NCI-H2196 (cell line): ENCODE results near the gene EFCAB8.

Experiments used
- DNase-seq: peaks from one replicate; lab custom pipeline; 2025; ENCODE audit not compliant: unreplicated experiment; lab: John Stamatoyannopoulos, UW

The EFCAB8 gene

GRCh38 chr20:32858701-32859372 lies at the start of gene EFCAB8:
Gene EFCAB8 (plus strand): TSS chr20:32858923. CDS start chr20:32863793, 4,870 bp downstream.
- DNase-seq = no peak

DNA sequence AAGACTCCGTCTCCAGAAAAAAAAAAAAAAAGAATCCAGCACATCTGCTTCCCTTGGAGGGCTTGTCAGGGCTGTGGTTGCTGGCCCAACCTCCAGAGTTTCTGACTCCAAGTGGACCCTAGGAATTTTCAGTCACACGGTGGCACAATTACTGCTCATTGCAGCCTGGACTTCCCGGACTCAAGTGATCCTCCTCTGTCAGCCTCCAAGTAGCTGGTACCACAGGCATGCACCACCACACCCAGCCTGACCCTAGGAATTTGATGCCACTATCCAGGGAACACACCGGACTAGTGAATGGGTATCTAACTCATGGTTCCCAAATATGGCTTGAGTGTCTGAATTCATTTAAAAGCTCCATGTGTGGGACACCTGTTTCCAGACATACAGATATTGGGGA lies 48.8 kb upstream of the EFCAB8 start:
- no peak for DNase-seq

- no peak for DNase-seq
Observed at GRCh38 chr20:32810941-32811340, 47.8 kb upstream of the EFCAB8 start.

DNA sequence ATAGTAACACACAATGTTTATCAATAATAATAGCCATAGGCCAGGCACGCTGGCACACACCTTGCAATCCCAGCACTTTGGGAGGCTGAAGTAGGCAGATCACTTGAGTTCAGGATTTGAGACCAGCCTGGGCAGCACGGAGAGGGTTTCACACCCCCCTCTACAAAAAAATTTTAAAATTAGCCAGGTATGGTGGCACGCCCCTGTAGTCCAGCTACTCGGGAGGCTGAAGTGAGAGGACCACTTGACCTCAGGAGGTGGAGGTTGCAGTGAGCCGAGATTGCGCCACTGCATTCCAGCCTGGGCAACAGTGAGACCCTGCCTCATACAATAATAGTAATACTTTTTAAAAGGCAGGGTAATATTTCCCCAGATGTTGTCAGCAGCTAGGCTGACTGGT lies 46.8 kb upstream of the EFCAB8 start:
- no peak for DNase-seq

- peak; percentile 85 for DNase-seq
Observed at GRCh38 chr20:32819992-32820697, 38.6 kb upstream of the EFCAB8 start.

DNA sequence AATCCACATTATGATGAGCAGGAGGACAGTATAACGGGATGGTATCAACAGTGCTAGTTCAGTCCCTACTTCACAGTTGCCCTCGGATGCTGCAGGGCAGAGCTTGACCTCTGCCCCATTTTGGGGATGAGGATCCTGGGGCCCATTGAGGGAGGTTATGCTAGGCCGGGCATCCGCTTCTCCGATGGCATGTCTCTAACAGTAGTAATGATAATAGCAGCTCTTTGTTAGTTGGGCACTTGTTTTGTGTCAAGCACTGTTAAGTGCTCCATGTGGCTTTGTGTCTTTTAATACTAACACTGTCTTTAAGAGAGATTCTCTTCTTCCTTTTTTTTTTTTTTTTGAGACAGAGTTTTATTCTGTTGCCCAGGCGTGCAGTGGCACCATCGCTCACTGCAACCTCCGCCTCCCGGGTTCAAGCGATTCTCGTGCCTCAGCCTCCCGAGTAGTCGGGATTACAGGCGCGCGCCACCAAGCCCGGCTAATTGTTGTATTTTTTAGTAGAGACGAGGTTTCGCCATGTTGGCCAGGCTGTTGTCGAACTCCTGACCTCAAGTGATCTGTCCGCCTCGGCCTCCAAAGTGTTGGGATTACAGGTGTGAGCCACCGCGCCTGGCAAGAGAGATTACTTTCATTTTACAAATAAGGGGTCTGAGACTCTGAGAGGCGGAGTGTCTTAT lies 37.9 kb upstream of the EFCAB8 start:
- no peak for DNase-seq

GRCh38 chr20:32822225-32822624 lies 36.5 kb upstream of the EFCAB8 start:
- no peak for DNase-seq

DNA sequence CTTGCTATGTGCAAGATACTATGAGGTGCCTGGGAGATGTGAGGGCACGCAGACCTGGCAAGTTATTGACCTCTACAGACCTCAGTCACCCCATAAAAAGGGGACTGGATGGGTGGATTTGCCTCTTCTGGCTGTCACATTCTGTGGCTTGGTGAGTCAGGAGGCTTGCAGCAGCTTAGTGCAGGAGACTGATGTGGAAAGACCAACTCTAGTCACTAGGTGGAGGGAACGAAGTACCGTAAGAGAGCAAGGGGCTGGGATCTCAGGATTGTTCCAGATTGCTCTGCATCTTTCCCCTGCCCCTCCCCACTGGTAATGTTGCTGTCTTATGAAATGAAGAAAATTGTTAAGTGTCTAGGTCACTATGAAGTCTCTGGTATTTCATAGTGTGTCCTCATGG lies 35.6 kb upstream of the EFCAB8 start:
- DNase-seq = no peak

GRCh38 chr20:32823737-32824588 lies 34.8 kb upstream of the EFCAB8 start:
- DNase-seq = no peak

DNA sequence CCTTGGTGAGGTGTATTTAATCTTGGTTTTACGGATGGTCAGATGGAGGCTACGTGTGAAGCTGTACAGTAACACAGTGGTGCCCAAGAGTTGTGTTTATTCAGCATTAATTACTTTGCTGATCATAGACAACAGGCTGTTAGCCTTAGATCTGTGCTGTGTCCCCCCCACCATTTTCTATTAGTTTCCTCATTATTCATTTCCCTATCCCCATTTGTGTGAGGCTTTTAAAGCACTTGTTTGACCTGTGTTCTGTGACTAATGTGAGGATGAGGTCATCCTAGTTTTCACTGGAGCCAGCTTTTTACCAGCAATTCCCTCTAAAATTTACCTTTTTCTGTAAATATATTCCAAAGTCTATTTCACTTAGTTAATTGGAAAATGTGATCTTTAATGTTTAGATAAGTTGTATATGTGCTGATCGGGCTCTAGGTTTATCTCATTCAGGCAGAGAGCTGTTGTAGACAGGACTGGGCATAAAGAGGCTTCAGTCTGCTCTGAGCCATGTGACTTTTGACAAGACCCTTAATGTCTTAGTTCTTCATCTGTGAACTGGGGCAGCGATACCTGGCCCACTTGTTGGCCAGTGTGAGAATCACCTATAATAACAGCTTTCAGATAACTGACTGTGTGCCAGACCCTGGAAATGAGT lies 30.6 kb upstream of the EFCAB8 start:
- DNase-seq = no peak

DNA sequence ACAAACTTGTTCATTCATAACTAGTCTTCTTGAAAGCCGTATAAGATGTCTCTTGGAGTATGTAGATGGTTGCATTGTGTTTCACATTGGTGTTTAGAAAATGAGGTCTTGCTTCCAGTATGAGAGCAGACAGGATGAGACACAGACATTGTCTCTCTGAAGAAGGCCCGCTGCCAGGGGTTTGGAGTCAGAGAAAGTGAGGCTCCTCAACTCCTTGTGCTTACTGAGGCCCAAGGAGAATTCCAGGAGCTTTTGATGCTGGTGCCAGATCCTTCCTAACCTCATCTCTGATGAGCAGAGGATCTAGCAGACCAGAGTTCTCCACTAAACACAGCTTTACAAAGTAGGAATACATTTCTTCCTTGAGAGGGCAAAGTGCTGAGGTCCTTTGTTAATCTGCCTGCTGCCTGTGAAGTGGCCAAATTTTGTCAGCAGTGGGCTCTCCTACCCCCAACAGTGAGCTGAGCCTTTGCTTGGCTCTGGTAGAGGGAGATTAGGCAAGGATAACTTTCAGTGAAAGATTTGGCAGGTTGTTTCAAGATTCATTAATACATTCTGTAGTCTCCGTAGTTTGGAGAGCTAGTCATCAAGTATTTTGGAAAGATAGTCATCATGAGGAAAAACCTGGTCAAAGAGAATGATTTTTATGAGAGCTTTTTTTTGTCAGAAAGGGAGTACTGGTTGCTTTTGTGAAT lies 29.3 kb upstream of the EFCAB8 start:
- DNase-seq = no peak

GRCh38 chr20:32830437-32830836 lies 28.3 kb upstream of the EFCAB8 start:
- no peak for DNase-seq

- DNase-seq = no peak
Observed at GRCh38 chr20:32831982-32832381, 26.7 kb upstream of the EFCAB8 start.

DNA sequence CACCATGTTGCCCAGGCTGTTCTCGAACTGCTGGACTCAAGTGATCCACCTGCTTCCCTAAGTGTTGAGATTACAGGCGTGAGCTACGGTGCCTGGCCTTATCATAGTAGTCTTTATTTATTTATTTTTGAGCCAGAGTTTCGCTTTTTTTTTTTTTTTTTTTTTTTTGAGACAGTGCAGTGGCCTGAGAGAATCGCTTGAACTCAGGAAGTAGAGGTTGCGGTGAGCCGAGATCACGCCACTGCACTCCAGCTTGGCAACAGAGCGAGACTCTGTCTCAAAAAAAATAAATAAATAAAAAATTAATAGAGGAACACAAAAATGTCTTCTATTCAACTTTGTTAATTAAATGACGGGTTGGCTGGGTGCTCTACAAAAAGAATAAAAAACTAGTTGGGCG lies 26.1 kb upstream of the EFCAB8 start:
- no peak for DNase-seq

DNA sequence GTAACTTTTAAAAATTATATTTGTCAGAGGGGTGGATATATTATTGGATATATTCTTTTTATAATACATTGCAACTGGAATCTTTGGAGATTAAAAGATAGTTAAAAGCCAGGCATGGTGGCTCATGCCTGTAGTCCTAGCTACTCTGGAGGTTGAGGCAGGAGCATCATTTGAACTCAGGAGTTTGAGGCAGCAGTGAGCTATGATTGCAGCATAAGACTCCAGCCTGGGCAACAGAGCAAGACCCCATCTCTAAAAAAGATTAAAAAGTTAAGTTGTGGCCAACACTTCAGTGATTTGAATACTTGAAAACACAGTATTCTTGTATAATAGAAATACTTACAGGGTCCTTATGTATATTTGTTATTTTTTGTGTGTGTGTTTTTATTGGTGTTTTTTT lies 23.8 kb upstream of the EFCAB8 start:
- DNase-seq = no peak

DNA sequence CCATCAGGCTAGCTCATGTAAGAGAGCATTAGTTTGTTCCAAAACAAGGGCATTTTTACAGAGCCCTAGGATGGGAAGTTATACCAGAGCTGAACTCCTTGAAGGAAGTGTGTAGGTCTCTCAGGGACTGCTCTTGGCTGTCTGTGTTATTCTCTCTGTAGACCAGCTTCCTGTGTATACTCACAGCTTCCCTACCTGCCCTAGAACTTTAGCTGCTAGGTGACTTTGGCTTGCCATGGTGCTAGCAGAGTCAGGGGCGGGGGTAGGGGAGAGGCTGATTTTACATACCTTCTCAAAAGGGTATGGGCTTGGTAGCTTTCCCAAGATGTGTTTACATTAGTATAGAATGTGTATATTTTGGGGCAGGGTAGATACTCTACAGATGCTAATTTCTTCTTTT lies 21.6 kb upstream of the EFCAB8 start:
- DNase-seq = no peak

- no peak for DNase-seq
Observed at GRCh38 chr20:32839227-32839981, 19.3 kb upstream of the EFCAB8 start.

GRCh38 chr20:32839982-32840285 lies 18.8 kb upstream of the EFCAB8 start:
- DNase-seq = no peak

DNA sequence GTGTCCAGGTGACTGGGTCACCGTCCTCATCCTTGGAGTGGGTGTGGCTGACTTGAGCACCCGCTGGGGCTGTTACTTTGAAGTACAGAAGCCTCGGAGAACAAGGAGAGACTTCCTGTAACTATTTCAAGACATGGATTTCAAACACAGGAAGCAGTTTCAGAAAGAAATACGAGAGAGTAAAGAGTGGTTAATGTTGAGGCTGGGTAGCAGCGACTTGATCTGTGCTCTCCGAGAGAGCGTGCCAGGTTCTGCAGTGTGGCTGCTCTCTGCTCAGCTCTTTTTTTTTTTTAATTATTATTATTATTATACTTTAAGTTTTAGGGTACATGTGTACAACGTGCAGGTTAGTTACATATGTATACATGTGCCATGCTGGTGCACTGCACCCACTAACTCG lies 17.5 kb upstream of the EFCAB8 start:
- no peak for DNase-seq

GRCh38 chr20:32841632-32842031 lies 17.1 kb upstream of the EFCAB8 start:
- DNase-seq = no peak
